HK-2 (cell line): ENCODE data around the gene BPNT1.
A peak's percentile ranks its signal among the peaks of the same experiment; 100 is the strongest.
"Not testable (repeated sequence)": the region's sequence is repeated elsewhere in the genome, so short reads cannot be mapped to it uniquely, and the experiment has no call there.

Experiments
- DNase-seq: peaks from one replicate; pipeline ENCODE4 v3.0.0-alpha.2; 2018; ENCODE audit not compliant: unreplicated experiment

The BPNT1 gene, protein sequence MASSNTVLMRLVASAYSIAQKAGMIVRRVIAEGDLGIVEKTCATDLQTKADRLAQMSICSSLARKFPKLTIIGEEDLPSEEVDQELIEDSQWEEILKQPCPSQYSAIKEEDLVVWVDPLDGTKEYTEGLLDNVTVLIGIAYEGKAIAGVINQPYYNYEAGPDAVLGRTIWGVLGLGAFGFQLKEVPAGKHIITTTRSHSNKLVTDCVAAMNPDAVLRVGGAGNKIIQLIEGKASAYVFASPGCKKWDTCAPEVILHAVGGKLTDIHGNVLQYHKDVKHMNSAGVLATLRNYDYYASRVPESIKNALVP

DNA sequence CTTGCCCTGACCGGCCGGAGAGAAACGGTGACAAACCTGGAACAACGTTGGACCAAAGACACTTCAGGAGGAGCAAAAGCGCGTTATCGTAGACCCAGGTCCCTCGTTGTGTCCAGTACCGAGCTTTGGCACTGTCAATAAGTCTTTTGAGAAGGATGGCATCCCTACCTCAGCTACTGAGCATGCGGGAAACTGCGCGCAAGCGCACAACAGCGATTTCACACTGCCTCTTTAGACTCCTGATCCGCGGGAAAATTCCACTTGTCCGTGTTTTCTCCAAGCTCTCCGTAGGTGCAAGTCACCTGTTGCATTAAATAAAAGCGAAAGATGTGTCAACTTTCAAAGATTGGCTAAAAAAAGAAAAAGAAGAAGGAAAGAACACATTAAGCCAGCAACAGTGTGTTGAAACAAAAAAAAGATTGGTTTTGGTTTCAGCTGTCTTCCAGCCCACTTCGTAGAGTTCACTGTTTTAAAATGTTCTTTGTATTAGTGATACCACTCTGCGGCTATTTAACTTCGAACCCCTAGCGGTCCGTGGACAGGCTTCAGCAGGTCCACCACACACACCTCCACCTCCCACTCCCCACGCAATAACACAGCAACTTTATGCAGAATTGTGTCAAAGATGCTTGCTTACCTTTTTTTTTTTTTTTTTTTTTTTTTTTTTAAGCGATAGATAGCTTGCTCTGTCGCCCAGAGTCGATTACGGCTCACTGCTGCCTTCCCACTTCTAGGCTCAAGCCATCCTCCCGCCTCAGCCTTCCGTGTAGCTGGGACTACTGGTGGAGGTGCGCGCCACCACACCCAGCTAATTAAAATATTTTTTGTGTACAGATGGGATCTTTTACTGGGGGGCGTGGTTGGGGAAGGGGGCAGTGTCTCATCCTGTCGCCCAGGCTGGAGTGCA lies at the start of gene BPNT1:
Gene BPNT1 (minus strand): TSS at position 139 of the 907 bp plus-strand sequence. CDS start 9,942 bp downstream, outside the sequence.
- peak; percentile 99 for DNase-seq

DNA sequence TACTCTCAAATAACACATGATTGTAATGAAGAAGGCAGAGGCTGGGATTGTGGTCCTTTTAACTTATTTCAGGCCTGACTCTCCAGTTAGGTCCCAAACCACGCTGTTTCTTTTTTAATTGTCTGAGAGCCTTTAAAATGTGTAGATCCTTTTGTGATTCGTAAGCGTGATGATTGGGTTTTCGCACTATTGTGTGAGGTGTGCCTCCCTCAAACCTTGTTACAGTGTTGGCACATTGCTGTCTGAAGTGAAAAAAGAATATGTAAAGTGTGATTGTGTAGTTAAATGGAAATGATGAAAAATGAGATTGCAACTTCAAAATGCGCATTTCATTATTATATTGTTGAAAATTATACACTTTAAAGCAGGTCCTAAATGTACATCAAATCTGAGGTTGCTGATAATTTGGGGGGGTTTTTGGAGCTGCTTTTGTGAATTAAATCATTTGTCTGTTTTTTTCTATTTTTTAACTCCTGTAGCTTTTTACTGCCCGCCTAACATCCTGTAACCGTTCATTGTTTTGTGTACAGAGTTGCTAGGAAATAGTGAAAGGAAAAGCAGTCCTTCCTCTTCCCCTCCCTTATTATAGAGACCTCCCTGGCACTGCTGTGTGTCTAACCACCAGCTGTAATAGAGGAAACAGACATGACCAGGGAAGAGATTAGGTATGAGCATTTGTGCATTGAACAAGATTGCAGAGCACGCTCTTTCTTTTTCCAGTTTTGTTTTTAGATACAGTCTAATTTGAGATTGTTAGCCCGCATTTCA lies 47.6 kb upstream of the BPNT1 start:
- no peak for DNase-seq

DNA sequence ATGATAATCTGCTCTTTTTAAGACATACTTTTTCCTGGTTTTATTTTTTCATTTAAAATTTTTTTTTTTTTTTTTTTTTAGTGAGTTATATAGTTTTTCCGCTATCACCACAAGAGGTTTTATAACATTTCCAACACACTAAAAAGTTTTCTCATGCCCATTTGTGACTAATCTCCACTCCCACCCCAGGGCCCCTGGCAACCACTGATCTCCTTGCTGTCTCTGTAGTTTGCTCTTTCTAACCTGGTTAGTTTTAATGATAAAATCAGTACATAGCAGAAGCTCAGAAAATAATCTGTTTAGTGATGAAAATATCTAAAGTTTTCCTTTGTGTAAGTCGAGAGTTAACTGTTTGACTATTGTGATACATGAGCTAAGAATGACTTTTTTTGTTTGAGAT lies 46.2 kb upstream of the BPNT1 start:
- DNase-seq = no peak

DNA sequence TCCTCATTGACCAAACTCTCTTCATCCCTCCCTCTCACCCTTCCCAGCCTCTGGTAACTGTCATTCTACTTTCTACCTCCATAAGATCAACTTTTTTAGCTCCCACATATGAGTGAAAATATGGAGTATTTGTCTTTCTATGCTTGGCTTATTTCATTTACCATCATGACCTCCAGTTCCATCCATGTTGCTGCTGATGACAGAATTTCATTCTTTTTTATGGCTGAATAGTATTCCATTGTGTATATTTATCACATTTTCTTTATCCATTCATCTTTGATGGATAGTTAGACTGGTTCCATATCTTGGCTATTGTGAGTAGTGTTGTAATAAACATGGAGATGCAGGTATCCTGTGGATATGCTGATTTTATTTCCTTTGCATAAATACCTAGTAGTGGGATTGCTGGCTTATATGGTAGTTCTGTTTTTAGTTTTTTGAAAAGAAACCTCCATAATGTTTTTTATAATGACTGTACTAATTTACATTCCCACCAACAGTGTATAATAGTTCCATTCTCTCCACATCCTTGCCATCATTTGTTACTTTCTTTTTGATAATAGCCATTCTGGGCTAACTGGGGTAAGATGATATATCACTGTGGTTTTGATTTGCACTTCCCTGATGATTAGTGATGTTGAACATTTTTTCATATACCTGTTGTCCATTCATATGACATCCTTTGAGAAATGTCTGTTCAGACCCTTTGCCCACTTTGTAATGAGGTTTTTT lies 40.1 kb upstream of the BPNT1 start:
- DNase-seq = no peak

DNA sequence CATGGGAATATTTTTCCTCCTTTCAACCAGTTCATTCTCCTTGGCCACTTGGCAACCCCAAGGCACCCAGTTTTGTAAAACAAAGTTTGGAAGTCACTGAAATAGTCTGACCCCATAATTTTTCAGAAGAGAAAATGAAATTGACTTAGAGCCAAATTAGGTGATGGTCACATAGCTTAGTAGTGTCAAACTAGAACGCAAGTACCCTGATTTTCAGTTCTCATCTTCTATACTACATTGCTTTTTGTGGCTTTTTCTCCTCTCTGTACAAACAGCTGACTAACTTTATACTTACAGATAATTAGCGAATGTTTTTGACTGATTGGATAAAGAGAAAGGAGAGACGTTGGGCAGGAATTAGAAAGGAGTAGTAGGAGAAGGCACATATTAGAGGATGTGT lies 37.5 kb upstream of the BPNT1 start:
- no peak for DNase-seq

DNA sequence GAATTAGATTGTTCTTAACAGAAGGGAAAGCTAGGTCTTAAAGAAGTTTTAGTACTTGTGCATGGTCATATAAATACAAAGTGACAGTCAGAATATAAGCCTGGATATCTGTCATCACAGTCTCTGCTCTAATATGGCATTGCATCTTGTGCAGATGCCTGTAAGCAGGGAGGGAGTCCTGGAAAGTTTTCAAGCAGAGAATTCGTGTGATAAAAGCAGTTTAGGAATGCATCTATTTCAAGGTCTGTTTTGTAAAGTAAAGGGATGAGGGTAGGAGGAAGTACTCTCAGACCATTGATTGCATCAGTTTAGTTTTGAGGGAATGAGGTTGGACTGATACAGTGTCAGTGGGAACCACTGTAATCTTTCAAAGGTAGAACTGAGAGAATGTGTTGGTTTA lies 35.0 kb upstream of the BPNT1 start:
- DNase-seq = no peak

DNA sequence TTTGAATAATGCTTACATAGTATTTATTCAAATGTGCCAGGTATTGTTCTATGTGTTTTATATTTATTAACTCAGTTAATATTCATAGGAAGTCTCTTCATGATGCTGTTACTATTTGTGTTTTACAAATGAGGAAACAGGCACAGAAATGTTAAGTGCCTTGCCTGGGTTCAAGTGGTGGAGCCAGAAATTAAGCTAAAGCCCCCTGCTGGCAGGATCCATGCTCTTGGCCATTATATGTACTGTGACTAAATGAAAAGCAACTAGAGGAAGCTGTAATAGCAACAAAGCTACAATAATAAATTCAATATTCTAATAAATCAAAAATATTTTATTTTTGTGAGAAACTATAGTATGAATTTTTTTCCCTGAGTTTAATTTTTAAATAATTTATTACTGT lies 34.3 kb upstream of the BPNT1 start:
- DNase-seq = no peak

DNA sequence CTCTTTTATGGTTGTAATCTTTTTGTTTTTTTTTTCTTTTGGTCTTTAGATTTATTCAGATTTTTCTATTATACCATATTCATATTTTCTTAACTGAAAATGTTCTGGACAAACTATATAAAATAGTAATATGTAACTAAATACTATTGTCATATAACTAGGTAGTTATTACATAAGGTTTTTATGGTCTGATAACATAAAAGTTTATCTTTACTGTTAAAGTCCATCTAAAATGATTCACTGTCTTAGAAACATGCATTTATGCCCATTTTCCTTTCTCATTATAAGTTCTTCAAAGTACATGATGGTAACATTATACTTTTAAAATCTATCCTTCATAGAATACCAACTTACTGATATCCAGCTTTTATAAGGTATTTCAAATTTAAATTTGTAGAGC lies 33.5 kb upstream of the BPNT1 start:
- DNase-seq = no peak

DNA sequence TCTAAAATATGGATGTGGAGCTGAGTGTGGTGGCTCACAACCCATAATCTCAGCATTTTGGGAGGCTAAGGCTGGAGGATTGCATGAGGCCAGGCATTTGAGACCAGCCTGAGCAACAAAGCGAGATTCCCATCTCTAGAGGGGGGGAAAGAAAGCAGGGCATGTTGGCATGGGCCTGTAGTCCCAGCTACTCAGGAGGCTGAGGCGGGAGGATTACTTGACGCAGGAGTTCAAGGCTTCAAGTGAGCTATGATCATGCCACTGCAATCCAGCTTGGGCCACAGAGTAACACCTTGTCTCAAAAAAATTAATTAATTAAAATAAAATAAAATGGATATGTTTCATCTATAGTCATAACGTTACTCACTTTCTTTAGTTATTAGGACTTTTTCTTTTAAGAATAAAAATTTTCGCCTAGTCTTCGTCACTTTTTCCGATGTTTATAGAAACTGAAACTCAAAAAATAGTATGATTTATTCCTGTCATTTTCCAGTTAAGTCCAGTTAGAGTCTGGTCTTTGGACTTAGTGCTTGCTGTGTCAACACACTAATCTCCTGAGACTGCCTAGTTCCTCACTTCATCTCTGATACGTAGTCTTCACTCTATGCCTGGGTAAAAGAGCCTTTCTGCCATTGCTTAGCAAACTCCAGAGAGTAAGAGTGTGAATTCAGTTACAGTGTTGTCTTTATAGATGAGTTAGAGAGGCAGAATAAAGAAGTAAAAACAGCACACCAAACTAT lies 32.4 kb upstream of the BPNT1 start:
- DNase-seq = no peak

DNA sequence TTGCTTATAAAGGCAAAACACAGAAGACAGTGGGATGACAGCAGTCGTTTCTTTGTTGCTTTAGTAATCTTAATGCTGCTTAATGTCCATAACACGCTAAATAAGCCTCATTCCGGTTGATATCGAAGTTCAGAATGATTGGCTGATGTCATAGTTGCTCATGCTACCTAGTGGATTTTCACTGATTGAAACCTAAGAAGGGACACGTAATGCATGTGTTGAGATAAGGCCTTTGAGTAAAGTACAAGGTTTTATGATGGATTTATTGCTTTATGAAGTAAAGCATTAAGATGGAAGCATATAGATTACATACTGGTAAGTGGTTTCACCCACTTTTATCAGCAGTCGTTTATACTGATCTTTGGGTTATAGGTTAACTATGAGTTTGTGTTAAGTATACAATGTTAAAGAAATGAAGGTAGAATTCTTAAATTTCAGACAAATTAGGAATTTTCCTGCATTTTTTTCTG lies 29.5 kb upstream of the BPNT1 start:
- no peak for DNase-seq

DNA sequence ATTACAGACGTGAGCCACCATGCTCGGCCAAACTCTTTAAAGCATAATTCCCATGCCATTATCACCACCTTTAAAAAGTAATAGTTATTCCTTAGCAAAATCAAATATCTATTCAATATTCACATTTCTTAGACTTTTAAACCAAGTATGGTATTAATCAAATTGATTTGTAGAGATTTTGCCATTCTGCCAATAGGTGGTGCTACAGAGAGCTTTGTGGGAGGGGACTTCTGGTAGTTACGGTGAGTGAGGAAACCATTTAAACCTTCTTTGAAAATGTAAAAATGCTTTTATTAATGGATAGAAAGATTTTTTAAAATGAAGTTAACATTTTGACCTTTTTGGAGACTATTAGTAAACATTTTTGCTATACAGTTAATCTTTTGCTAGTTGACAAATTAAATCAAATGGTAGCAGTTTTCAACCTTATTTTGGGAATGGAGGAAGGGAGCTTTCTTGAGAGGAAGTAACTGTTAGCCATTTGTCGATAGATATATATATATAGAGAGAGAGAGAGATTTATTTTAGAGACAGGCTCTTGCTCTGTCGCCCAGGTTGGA lies 23.6 kb upstream of the BPNT1 start:
- DNase-seq = no peak

DNA sequence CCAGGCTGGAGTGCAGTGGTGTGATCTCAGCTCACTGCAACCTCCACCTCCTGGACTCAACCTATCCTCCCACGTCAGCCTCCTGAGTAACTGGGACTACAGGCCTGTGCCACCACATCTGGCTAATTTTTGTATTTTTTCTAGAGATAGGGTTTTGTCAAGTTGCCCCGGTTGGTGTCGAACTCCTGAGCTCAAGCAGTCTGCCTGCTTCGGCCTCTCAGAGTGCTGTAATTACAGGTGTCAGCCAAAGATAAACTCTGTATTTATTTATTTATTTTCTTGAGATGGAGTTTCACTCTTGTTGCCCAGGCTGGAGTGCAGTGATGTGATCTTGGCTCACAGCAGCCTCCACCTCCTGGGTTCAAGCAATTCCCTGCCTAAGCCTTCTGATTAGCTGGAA lies 23.0 kb upstream of the BPNT1 start:
- DNase-seq = not testable (repeated sequence)

DNA sequence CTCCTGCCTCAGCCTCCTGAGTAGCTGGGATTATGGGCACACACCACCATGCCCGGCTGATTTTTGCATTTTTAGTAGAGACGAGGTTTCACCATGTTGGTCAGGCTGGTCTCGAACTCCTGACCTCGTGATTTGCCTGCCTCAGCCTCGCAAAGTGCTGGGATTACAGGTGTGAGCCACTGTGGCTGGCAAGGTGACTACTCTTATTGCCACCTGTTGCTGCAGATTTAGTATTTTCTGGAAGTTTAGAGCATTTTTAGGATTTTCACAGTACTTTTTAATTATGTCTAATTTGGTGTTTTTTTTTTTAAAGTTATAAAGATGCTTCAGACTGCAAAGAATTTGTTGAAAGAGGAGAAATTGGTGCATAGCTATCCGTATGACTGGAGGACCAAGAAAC lies 20.9 kb upstream of the BPNT1 start:
- not testable (repeated sequence) for DNase-seq

DNA sequence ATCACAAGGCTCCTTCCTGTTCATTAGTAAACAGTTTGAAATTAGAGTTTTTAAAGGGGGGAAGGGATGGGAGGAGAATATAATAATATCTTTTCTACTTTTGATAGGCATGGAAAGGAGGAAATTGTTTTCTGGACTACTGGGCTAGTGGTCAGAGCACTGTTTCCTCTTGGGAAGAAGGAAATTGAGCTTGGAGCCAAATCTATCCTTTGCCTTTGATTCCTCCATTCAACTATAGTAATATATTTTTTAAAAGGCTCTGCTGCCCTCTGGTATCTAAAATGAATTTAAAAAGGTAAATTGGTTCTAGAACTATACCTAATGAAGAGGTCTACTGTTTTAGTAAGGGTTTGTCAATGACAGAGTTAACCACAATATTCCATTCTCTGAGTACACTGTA lies 10.2 kb upstream of the BPNT1 start:
- no peak for DNase-seq

DNA sequence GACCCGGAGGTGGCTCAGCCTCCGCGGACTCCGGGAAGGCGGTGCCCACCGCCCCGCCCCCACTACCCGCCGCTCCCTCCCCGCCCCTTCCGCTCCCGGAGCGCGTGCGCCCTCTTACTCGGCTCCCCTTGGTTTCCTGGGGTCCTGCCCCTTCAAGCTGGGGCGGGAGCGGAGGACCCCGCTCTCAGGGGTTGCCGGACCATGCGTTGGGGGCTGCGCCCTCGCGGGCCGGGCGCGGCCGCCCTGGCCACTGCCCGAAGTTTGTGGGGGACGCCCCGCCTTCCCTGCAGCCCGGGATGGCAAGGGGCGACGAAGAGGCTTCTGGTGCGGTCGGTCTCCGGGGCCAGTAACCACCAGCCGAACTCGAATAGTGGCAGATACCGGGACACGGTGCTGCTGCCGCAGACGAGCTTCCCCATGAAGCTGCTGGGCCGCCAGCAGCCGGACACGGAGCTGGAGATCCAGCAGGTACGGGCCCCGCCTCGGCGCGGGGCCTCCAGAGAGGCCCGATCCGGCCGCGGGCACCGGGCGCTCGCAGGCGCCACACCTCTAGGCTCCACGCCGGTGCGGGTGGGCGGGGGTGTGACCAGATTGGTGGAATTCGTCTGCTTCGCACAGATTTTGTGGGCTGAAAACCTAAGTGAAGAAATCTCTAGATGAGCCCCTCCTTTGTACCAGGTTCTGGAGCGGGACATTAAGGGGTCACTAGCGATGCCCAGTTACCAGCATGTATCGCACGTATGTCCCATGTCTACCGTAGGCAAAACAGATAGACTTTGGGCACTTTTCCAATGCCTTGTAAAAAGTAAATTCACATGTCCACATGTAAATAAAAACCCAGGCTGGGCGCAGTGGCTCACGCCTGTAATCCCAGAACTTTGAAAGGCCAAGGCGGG lies 4.7 kb upstream of the BPNT1 start, which contains the start of gene IARS2:
Gene IARS2 (plus strand): TSS at position 117 of the 896 bp plus-strand sequence. CDS start 85 bp downstream, at position 202.
- DNase-seq = peak; percentile 93

DNA sequence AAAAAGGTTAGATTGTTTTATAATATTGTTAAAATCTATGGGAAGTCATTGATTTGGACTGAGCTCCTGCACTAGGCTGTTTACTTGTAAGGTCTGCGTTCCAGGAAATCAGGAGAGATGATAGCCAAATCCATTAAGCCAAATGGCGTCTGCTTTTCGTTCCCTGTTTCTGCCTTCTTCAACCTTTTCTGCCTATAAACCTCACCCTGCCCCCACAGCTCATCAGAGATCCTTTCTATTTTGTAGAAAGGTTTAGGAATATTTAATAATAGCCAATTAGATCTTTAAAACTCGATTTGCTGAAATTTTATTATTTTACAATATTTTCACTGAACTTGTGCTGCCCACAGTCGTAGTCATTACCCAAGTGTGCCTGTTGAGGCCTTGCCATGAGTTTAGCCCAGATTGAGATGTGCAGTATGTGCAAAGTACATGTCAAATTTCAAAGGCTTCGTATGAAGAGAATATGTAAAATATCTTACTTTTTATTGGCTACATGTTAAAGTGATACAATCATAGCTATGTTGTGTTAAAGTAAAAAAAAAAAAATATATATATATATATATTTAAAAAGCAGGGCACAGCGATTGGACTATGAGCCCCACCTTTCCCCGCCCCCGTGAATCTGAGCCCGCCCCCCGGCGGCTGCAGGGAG lies 3.9 kb upstream of the BPNT1 start:
- no peak for DNase-seq

DNA sequence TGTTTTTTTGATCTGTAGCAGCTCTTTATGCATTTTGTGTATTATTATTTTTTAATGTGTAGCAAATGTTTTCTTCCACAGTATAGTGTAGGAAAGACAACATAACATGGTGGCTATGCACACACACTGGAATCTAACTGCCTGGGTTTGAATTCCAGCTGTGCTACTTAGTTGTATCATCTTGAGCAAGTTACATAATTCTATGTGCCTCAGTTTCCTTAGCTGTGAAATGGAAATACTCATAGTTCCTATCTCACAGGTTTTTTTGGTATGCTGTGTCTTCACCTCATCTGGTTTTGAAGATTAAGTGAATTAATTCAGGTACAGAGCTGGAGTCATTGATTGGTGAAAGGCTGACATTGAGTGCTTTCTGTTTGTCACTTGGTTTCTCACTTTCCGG lies 3.1 kb upstream of the BPNT1 start:
- DNase-seq = no peak

DNA sequence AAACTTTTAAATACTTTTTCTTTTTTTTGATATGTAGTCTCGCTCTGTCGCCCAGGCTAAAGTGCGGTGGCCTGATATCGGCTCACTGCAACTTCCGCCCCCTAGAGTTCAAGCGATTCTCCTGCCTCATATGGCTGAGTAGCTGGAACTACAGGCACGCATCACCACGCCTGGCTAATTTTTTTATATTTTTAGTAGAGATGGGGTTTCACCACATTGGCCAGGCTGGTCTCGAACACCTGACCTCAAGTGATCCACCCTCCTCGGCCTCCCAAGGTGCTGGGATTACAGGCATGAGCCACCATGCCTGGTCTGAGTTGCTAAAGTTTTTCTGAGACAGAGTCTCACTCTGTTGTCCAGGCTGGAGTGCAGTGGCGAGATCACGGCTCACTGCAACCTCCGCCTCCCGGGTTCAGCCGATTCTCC lies 3.3 kb downstream of the BPNT1 start:
- not testable (repeated sequence) for DNase-seq

DNA sequence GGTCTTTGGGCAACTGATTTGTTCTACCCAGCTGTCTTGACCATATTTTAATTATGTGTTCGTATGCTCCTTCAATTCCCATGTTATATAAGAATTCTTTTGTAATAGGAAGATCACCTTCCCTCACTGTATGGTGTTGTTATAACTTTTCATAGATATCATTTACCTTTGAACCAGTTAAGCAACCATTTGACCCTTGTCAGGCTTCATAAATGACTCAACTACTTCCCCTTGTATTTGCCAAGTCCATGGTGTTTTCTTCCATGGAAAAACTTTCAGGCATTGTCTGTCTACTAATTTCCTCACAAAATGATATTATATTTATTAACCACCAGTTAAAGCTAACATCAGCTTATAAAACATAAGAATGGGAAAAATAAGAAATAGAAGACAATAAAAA lies 5.1 kb downstream of the BPNT1 start:
- DNase-seq = no peak
